ENCODE results near the gene AKAP13. TPM values are rescaled to one million over a fixed set of nuclear protein-coding genes. Genes with fewer than 3 reads are reported as not detected.

AKAP13 gene
- total RNA-seq, 1 experiment from 2014 or later = 47.3 TPM

DNA sequence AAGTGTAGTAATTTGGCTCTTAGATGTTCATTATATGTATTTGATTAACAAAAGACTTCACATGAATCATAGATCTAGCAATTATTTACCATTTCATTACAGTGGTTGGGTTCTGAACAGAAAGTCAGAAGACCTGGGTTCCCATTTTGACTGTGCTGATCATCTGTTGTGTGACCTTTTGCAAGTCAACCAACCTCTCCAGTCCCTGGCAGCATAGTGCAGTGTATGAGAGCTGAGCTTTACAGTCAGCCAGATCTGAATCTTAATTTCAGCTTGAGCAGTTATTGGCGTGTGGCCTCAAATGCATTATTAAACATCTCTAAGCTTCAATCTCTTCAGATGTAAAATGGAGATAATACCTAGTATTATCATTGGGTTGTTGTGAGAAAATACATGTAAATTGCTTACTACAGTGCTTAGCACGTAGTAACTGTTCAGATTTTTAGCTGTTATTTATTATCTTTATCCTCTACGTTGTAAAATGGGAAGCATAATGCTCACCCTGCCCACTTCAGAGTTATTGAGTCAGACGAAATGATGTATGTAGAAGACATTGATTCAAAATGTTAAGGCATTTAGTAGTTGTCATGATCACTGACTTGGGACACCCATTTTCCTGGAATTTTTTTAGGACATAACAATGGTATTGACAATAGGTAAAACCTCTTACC, 310.3 kb downstream of the AKAP13 start:
- H3K4me3 Mint-ChIP-seq = no peak overlapping the region
- no peak overlapping the region for H3K4ac ChIP-seq (ENCODE audit: low read depth, low read length)

More for the DNA sequence above, 310.3 kb downstream of the AKAP13 start:
- Histone ChIP-seq H4K20me1 (ENCODE audit: control insufficient read depth, insufficient read depth, insufficient read length) (no peaks in the 10 kb centered on the region), H3K18ac (ENCODE audit: insufficient read length, low read depth, low read length) (no peak overlapping the region), H2AK5ac (ENCODE audit: insufficient read length, low read length) (no peak overlapping the region), H2BK120ac (ENCODE audit: low read depth, low read length, poor library complexity, severe bottlenecking) (no peak overlapping the region), H3K79me1 (ENCODE audit: insufficient read depth, low read depth, low read length, poor library complexity, severe bottlenecking) (no peaks in the 10 kb centered on the region), H3K9ac (ENCODE audit: extremely low read depth, insufficient read length, low read length) (no peak overlapping the region), H3T11ph (ENCODE audit: low read length) (no peak overlapping the region), H4K8ac (replicated peaks; ENCODE audit: insufficient read length, low read depth, low read length) (no peak overlapping the region), H2BK5ac (ENCODE audit: insufficient read length, low read length) (no peak overlapping the region), H3K79me2 (ENCODE audit: insufficient read depth, low read length) (no peaks in the 10 kb centered on the region), H4K91ac (ENCODE audit: insufficient read length, low read depth, low read length) (no peak overlapping the region), H3K9me3 (ENCODE audit: control insufficient read depth, low read depth, low read length) (no peaks in the 10 kb centered on the region), H4K5ac (ENCODE audit: insufficient read length, low read depth, low read length) (no peak overlapping the region), H3K23ac (ENCODE audit: insufficient read length, low read depth, low read length) (no peak overlapping the region), H3K4me1 (ENCODE audit: insufficient read depth, low read length) (no peaks in the 10 kb centered on the region), H3K14ac (ENCODE audit: insufficient read depth, low read length) (no peak overlapping the region), H2BK15ac (ENCODE audit: low read depth, low read length) (no peak overlapping the region), H2AFZ (ENCODE audit: low read length) (no peak overlapping the region), H3K56ac (ENCODE audit: insufficient read length, low read depth, low read length) (no peak overlapping the region), H2BK20ac (ENCODE audit: low read depth, low read length, poor library complexity, severe bottlenecking) (no peak overlapping the region), H3K27me3 (ENCODE audit: insufficient read depth, low read length) (no peaks in the 10 kb centered on the region), H3K23me2 (ENCODE audit: insufficient read length, low read depth, low read length, poor library complexity, severe bottlenecking) (no peaks in the 10 kb centered on the region), H2BK12ac (ENCODE audit: insufficient read length, low read depth, low read length) (no peak overlapping the region), H3K27ac (ENCODE audit: insufficient read length, low read depth, low read length) (no peak overlapping the region), H3K4me2 (ENCODE audit: insufficient read depth, insufficient read length, low read length) (no peak overlapping the region)
- Mint-ChIP-seq H3K27ac (peak overlapping the region in 1 of 3 experiments; percentile 51; a peak in 1 of 7 replicates), H3K36me3 (ENCODE audit: insufficient read depth in 1 of 3, low read depth in 3 of 3) (peaks cover 2 to 25% (median 22%) of the 10 kb centered on the region in 3 experiments; a peak in 6 of 7 replicates), H3K9me3 (no peaks in the 10 kb centered on the region), H3K4me1 (peaks cover 13 to 17% of the 10 kb centered on the region in 2 experiments), H3K27me3 (ENCODE audit: low read depth) (no peaks in the 10 kb centered on the region)
- TF ChIP-seq, protein P1, sequence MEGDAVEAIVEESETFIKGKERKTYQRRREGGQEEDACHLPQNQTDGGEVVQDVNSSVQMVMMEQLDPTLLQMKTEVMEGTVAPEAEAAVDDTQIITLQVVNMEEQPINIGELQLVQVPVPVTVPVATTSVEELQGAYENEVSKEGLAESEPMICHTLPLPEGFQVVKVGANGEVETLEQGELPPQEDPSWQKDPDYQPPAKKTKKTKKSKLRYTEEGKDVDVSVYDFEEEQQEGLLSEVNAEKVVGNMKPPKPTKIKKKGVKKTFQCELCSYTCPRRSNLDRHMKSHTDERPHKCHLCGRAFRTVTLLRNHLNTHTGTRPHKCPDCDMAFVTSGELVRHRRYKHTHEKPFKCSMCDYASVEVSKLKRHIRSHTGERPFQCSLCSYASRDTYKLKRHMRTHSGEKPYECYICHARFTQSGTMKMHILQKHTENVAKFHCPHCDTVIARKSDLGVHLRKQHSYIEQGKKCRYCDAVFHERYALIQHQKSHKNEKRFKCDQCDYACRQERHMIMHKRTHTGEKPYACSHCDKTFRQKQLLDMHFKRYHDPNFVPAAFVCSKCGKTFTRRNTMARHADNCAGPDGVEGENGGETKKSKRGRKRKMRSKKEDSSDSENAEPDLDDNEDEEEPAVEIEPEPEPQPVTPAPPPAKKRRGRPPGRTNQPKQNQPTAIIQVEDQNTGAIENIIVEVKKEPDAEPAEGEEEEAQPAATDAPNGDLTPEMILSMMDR (conservative IDR thresholded peaks at IDR 0.05) = no peak
- WGBS (ENCODE audit: extremely low coverage, insufficient read length, low lambda C conversion rate) = no CpG with 5 or more reads among the region's 4 CpGs
- no peak for DNase-seq
